Stimulated activated CD8-positive, alpha-beta memory T cell treated with anti-CD3 and anti-CD28 coated beads, Interleukin-4, amount 100 ng/mL, for 24 hours (primary cell): ENCODE data around the gene ZNF683.
"Not testable (repeated sequence)": the region's sequence is repeated elsewhere in the genome, so short reads cannot be mapped to it uniquely, and the experiment has no call there.

ENCODE experiments used
- DNase-seq: peaks from one replicate; pipeline ENCODE4 v3.0.0-alpha.2; 2020; ENCODE audit warnings: low read depth

Gene ZNF683

DNA sequence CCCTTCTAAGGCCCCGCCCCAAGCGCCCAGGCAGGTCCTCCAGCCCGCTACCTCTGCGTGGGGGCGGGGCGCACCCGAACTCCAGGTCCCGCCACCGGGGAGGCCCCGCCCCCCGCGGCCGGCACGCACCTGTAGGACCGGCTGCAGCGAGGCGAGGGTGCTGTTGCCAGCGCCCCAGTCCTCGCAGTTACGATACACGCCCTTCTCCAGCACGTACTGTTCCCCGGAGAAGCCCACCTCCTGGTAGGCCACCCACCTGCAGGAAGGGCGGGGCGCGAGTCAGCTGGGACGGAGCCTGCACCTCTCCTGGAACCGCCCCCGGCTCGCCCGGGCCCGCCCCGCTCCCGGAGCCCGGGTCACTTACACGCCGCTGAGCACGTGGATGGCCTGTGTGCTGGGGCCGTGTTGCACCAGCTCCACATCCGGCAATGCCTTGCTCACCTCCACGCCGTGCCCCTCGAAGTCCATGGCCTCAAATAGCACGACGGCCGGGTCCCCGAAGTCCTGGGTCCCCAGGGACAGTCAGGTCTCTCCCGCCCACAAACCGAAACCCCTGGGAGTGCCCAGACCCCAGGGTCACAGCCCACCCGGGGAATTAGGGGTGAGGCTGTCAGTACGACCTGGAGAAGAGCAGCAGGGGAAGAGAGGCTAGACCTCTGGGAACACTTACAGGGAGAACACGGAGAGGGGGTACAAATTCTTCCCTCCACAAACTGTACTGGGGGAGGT is 35.9 kb downstream of the ZNF683 start:
- DNase-seq, result peak; percentile 76

DNA sequence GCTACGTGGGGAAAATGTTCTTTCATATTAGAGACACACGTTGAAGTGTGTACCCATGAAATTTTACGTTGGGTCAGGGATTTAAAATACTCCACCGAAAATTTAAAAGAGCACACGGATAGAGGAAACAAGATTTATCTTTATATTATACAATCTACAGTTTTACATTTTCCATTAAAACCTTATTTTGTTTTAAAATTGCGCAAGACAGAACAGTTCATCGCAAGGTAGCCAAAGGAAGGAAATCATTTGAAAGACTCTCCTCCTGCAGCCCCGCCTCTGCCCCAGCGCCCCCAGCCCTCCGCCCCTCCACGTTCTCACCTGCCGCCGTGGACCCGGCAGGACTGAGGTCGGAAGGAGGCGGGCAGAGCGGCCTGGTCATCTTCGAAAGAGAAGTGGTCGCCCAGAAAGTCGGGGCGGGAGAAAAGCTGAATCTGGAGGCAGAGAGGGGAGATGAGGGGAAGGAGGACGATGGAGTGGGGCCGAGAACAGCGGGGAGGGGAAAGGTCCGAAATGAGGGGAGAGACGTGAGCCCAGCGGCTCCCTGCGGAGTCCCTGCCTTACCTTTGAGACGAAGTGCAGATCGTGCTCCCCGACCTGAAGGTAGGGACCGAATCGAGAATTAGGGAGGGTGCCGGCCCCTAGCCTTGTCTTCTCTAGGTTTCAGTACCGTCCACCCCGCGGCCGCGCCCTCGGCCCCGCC is 36.6 kb downstream of the ZNF683 start:
- no peak for DNase-seq

- not testable (repeated sequence) for DNase-seq
These were observed 39.2 kb downstream of the ZNF683 start for GRCh38 chr1:26333312-26333711.

DNA sequence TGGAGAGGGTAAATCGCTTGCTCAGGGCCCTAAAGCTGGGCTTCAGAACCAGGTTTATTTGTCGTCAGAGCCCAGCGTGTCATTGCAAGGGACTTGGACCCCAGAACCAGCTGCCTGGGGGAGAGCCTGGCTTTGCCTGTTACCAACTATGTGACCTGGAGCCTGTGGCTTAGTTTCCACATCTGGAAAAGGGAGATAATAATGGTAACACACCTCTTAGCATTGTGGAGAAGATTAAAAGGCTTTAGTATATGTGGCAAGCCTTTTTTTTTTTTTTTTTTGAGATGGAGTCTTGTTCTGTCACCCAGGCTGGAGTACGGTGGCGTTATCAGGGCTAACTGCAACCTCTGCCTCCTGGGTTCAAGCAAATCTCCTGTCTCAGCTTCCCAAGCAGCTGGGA is 42.3 kb downstream of the ZNF683 start:
- DNase-seq, result no peak

GRCh38 chr1:26329380-26329779 is 43.2 kb downstream of the ZNF683 start:
- DNase-seq, result not testable (repeated sequence)

DNA sequence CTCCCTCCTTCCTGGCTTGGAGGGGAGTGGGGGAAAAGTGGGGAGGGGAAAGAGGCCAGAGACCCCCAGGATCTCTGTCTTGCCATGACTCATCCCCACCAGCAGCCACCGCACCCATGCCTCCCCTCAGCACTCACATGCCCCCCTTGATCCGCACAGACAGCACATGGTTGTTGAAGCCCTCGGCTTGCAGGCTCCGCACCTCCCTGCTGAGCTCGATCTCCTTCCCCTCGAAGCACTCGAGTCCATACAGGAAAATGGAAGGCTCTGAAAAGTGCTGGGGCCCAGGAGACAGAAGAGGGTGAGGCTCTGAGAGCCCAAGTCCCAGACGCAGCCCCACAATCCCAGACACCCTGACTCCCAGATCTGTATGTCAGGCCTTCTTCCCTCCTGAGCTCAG is 44.0 kb downstream of the ZNF683 start:
- no peak for DNase-seq

DNA sequence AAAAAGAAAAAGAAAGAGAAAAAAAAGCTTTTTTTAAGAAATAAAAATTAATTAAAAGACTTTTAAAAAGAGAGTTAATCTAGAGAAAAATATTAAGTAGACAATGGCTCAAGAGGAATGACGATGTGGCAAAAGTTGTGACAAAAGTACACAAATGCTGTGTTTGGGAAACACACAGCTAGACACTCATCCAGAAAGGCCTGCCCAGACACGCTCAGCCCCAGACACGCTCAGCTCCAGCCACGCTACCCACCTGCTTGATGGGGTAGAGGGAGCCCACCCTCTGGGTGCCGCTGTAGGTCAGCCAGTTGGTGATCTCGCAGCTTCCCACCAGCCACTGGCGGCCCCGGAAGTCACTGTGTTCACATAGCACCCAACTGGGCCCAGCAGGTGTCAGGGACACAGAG is 44.6 kb downstream of the ZNF683 start:
- no peak for DNase-seq

- DNase-seq, result no peak
These were observed 48.0 kb downstream of the ZNF683 start for GRCh38 chr1:26324550-26324949.

DNA sequence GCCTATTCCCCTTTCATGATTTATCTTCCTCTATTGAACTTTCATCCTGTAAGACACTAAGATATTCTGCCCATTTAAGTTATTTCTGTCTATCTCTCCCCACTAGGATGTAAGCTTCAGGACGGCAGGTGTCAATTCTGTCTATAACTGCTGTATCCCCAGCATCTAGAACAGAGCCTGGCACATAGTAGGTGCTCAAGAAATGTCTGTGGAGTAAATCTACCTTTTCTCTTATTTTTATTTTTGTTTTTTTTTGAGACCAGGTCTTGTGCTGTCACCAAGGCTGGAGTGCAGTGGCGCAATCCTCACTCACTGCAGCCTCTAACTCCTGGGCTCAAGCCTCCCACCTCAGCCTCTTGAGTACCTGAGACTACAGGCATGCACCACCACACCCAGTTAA is 49.2 kb downstream of the ZNF683 start:
- no peak for DNase-seq

GRCh38 chr1:26322042-26322331 is 50.6 kb downstream of the ZNF683 start:
- no peak for DNase-seq

DNA sequence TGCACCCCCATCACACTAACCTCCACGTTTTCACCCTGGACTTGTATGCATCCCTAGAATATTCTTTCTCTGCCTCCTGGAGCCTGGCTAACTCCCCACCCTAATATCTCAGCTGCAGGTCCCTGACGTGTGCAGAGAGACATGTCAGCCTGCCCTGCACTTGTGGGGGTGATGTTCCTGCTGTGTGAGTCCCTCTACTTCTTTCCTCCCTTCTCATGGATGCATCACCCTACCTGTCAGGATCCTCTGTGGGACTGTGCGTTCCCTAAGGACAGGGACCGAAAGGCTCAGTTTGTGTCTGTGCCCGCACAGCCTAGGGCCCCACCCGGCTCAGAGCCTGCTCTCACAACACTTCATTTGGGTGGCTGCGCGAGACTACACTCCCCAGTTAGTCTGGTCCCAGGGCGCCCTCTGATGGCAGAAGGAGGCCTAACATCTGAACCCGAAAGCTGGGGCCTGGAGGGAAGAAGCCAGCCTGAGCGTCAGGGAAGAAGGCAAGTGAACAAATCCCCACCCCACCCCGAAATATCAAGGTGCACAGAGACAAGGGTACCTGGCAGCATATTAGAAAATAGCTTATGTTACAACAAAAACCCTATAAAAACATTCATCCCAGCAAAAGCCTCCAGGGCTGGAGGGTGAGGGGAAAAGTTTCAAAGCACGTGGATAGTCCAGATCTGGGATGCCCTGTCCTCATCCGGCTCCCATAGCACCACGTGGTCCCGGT is 51.1 kb downstream of the ZNF683 start:
- peak; percentile 89 for DNase-seq

DNA sequence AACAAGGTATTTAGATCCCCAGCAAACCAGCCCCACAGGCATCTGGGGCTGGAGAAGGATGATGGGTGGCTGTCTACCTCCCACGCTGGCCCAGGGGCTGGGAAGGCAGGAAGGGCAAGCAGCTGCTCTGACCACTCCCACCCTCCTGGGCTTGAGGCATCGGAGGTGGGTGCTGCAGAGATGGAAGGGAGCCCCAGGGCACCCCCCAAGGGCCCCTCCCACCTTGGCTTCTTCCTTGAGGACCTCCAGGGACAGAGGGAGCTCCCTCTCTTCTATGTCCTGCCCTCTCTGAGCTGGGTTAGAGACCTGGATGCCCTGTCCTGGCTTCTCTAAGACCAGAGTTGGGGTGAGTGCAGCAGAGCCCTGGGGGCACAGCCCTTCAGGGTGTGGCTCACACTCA is 51.7 kb downstream of the ZNF683 start:
- no peak for DNase-seq

- DNase-seq, result peak; percentile 33
These were observed 54.0 kb downstream of the ZNF683 start for GRCh38 chr1:26318338-26319064.

DNA sequence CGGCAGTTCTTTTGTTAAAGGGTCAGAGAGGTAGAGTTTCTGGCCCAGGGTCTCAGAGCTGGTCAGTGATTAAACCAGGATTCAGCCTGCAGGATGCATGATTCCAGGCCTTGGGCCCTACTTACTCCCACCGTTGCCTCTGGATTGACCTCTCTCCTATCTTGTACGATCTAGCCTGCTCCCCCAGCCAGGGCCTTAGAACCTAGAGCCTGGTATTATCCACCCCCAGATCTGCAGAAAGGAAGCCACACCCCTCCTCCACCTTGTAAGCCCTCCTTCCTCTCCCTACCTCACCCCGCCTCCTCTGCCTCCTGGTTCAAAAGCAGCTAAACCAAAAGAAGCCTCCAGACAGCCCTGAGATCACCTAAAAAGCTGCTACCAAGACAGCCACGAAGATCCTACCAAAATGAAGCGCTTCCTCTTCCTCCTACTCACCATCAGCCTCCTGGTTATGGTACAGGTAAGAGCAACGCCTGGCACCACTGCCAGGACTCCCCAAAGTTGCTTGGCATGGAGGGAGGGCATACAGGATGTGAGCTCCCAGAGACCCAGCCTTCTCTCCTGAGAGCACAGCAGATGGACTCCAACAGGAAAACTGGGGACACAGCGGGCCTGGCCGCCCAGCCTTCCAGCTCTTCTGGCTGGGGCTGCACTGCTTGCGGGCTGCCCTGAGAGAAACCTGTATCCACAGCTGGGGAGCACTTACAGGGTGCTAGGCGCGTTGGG is 54.8 kb downstream of the ZNF683 start, which contains the start of gene CD52:
Gene CD52, plus strand, starts transcription at position 347 of the 726 bp plus-strand sequence. Its CDS starts 60 bp downstream, at position 407.
- DNase-seq, result peak; percentile 64

GRCh38 chr1:26317146-26317545 is 55.4 kb downstream of the ZNF683 start:
- DNase-seq, result no peak

DNA sequence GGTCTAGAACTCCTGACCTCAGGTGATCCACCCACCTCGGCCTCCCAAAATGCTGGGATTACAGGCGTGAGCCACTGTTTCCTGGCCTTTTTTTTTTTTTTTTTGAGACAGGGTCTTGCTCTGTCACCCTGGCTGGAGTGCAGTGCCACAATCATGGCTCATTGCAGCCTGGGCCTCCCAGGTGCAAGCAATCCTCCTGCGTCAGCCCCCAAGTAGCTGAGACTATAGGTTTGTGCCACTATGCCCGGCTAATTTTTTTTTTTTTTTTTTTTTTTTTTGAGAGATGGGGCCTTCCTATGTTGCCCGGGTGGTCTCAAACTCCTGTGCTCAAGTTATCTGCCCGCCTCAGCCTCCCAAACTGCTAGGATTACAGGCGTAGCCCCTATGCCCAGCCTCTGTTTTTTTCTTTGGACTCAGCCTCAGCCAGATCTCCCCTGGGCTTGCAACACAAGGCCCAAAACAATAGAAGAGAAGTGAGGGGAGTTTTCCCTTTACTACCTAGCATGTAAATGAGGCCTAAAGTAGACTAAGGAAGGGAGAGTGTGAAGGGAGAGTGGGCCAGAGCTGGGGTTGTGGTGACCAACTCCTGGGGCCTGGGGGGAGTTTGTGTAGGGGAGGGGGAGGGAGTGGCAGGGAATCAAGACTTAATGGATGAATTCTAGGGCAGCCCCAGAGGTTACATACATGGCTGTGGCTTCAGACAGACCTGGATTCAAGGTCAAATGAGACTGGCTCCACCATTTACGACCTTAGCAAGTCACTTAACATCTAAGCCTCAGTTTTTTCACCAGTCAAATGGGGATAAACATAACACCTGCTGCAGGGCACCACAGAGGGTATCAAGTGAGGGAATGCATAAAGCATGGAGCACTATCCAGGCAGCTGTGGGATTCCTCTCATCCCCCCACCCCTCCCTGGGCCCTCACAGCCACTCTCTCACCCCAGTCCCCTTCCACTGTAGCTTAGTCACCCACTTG is 56.4 kb downstream of the ZNF683 start:
- no peak for DNase-seq

DNA sequence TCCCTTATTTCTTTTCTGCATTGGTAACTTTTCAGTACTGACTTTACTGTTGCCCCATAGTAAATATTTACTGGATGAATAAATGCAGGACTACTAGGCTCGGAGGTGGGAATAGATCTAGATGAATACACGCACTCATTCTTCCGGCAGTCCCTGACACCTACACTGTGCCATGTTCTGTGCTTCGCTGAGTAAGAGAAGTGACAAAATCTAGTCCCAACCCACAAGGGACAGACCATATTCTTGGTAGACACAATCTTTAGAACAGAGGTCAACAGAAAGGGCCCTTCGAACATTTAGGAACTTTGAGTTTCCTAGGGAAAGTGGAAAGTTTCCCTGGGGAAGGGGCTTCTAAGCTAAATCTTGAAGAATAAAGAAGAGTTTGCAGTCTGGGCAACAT is 58.0 kb downstream of the ZNF683 start:
- no peak for DNase-seq
